RPMI7951 (cell line): ENCODE measurements around the gene SLC22A23. TPM values are rescaled to one million over a fixed set of nuclear protein-coding genes. Genes with fewer than 3 reads are reported as not detected.
A peak's percentile ranks its signal among the peaks of the same experiment; 100 is the strongest.

Experiments
- DNase-seq: peaks from one replicate; pipeline ENCODE4 v3.0.0-alpha.2; 2012; ENCODE audit warnings: low read depth
- total RNA-seq: library from RNA; depleted of rRNA; stranded (reverse); fragments of >200 nt; shearing (Covaris generic); gene quantifications from 2 replicates; pipeline ENCODE4 v1.2.3, GENCODE V29; 2014; rRNA removed

Gene SLC22A23
- 0.29 and 0.72 TPM in 2 replicates for total RNA-seq

- DNase-seq = peak; percentile 14
These were observed at the start of gene SLC22A23 for GRCh38 chr6:3456898-3457709. TSS of gene SLC22A23 (minus strand) at chr6:3457050. CDS start at chr6:3456559, 491 bp downstream.

DNA sequence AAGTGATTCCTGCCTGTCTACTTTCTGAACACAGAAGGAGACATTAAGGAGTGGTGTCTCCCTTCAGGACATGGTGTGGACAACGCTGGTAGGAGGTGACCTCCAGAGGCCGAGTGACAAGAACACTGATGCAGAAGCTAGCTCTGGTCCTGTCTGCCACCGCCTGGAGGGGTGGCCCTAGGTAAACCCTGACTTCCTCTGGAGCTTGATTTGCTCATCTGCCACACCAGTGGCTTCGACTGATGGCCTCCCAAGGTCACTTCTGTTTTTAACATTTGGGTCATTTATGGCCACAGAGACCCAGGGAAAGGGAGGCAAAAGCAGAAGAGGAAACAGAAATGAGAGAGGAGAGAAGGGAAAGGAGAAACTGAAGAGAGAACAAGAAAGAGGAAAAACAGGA is 49.4 kb upstream of the SLC22A23 start:
- no peak for DNase-seq

DNA sequence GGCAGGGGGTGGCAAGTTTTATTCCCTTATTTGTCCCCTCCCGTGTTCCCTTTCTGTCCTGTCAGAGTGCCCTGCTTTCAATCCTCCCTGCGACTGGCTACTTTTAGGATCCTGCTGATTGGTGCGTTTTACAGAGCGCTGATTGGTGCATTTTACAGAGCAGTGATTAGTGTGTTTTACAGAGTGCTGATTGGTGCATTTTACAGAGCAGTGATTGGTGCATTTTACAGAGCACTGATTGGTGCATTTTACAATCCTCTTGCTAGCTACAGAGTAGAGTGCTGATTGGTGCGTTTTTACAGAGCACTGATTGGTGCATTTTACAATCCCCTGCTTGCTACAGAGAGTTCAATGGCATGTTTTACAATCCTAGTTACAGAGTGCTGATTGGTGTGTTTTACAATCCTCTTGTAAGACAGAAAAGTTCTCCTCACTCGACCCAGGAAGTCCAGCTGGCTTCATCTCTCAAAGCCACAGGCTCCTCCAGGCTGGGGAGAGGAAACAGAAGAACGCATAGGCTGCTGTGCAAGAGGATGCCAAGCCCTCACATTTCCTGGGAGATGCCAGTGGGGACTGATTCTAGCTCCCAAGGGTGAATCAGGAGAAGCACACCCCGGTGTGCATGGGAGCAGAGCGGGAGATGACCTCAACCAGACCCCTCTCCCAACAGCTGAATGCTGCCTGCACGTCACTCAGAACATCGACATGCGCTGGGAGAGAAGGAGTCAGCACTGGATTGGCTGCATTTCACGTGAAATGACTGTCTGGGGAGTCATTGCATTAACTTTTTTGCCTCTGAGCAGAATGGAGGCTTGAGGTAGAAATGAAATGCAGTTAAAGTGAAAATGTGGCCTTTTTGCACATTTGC is 48.3 kb upstream of the SLC22A23 start:
- DNase-seq = no peak

- no peak for DNase-seq
These were observed 47.5 kb upstream of the SLC22A23 start for GRCh38 chr6:3504354-3504753.

DNA sequence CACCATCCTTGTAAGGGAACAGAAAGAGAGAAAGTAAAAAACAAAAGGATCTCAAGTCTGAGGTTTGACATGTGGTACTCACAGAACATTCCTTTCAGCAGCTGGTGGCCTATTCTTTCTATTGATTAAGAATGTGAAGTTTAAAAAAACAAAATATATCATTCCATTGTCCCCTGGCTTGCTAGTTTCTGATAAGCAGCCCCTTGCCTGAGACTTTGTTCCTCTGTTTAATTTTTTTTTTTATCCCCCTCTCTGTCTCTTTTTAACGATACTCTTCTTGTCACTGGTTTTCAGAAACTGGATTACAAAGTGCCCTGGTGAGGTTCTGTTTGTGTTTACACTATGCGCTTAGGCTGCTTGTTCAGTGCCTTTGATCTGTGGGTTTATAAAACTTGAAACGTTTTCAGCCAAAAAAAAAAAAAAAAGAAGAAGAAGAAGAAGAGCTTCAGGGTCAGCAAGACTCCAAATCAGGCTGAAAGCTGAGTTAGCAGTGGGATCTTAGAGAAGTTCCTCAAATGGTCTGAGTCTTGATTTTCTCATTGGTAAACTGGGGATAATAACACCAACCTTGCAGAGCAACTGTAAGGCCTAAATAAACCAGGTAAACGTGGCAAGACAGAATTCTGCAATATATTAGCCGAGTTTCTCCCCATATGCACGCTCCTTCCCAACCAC is 45.1 kb upstream of the SLC22A23 start:
- no peak for DNase-seq

- DNase-seq = peak; percentile 93
These were observed 43.6 kb upstream of the SLC22A23 start for GRCh38 chr6:3500262-3501014.

- no peak for DNase-seq
These were observed 42.8 kb upstream of the SLC22A23 start for GRCh38 chr6:3499603-3500002.

GRCh38 chr6:3496395-3496794 is 39.5 kb upstream of the SLC22A23 start:
- DNase-seq = no peak

GRCh38 chr6:3494391-3495100 is 37.7 kb upstream of the SLC22A23 start:
- no peak for DNase-seq

GRCh38 chr6:3490625-3490980 is 33.8 kb upstream of the SLC22A23 start:
- no peak for DNase-seq

DNA sequence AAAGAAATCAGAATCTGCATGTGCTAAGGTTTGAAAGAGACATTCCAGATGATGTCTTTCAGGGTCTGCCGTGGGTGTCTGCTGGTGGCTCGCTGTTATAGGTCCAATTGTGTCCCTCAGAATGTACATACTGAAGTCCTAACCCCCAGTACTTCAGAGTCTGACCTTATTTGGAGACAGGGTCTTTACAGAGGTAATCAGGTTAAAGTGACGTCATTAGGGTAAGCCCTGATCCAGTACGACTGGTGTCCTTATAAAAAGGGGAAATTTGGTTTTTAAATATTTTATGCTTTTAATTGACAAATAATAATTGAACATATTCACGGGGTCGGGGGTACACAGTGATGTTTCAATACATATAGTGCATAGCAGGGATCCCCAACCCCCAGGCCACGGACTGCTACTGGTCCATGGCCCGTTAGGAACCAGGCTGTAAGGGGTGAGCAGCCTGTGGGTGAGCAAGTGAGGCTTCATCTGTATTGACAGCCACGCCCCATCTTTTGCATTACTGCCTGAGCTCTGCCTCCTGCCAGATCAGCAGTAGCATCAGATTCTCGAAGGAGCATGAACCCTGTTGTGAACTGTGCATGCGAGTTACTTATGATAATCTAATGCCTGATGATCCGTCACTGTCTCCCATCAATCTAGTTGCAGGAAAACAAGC is 33.2 kb upstream of the SLC22A23 start:
- no peak for DNase-seq

- peak; percentile 31 for DNase-seq
These were observed 32.3 kb upstream of the SLC22A23 start for GRCh38 chr6:3489027-3489757.

- DNase-seq = no peak
These were observed 28.1 kb upstream of the SLC22A23 start for GRCh38 chr6:3484946-3485345.

- peak; percentile 74 for DNase-seq
These were observed 27.3 kb upstream of the SLC22A23 start for GRCh38 chr6:3484192-3484591.

DNA sequence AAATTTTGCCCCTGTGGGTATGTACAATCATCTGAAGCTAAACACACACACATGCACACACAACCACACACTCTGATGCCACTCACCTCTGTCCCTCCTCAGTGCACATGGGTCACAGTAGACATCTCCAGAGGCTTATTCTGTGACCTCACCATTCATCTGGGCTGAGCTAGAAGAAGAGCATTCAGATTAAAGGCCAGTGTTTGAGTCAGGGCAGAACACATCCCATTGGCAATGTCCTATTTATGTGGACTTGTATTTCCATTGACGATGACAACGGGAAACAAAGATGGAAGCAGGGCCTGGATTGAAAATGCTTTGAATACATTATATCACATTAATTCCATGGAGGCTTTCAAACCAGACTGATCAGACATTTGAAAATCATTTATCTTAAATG is 26.8 kb upstream of the SLC22A23 start:
- DNase-seq = no peak

- DNase-seq = no peak
These were observed 26.0 kb upstream of the SLC22A23 start for GRCh38 chr6:3482869-3483268.

GRCh38 chr6:3481640-3482039 is 24.8 kb upstream of the SLC22A23 start:
- DNase-seq = no peak

DNA sequence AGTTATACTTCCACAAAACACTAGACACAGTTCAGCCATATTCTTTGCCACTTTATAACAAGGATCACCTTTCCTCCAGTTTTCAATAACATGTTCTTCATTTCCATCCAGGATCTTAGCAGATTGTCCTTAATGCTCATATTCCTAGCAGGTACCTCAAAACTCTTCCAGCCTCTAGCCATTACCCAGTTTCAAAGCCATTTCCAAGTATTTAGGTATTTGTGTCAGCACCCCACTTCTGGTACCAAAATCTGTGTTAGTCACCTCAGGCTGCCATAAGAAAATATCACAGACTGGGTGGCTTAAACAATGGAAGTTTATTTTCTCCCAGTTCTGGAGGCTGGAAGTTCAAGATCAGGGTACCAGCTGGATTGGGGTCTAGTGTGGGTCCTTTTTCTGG is 23.2 kb upstream of the SLC22A23 start:
- DNase-seq = no peak

DNA sequence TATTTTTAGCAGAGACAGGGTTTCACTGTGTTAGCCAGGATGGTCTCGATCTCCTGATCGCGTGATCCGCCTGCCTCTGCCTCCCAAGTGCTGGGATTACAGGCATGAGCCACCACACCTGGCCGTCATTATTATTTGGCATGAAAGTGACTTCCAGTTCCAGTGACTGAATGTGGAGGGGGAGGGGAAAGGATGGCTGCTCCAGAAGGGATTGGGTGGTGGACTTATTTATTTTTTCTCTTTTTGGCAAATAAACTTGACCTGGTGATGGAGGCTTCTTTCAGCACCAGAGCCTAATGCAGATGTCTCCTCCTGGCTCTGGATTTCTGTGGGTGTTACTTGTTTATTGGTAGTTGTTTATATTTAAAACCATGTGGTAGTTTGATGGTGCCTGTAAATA is 16.9 kb upstream of the SLC22A23 start:
- no peak for DNase-seq

- peak; percentile 26 for DNase-seq
These were observed 14.9 kb upstream of the SLC22A23 start for GRCh38 chr6:3471711-3472110.
